Effector memory CD4-positive, alpha-beta T cell (primary cell): ENCODE results near the gene DSCAML1.

Experiments
- DNase-seq, 3 donors: peaks; one replicate each; pipeline ENCODE4 v3.0.0-alpha.2; 2020
- H3K27ac ChIP-seq: 2 replicates; pipeline ENCODE4 v1.7.0; 2013; ENCODE audit warnings: mild to moderate bottlenecking, low read length, moderate library complexity; ENCODE audit not compliant: insufficient read depth, poor library complexity, severe bottlenecking
- H3K27me3 ChIP-seq: replicated peaks from 2 replicates; pipeline ENCODE4 v1.7.0; 2013; ENCODE audit warnings: mild to moderate bottlenecking, low read length; ENCODE audit not compliant: insufficient read depth, control insufficient read depth, poor library complexity, severe bottlenecking
- H3K36me3 ChIP-seq: 2 replicates; pipeline ENCODE4 v1.7.0; 2013; ENCODE audit warnings: mild to moderate bottlenecking, low read length, moderate library complexity; ENCODE audit not compliant: control insufficient read depth, insufficient read depth
- H3K4me1 ChIP-seq: 2 replicates; pipeline ENCODE4 v1.7.0; 2013; ENCODE audit warnings: low read length, mild to moderate bottlenecking; ENCODE audit not compliant: control insufficient read depth, insufficient read depth, poor library complexity, severe bottlenecking
- H3K4me3 ChIP-seq: 2 replicates; pipeline ENCODE4 v1.7.0; 2013; ENCODE audit warnings: low read length, low read depth, mild to moderate bottlenecking; ENCODE audit not compliant: insufficient read depth, poor library complexity, severe bottlenecking
- H3K9me3 ChIP-seq: 2 replicates; pipeline ENCODE4 v1.7.0; 2013; ENCODE audit warnings: mild to moderate bottlenecking, low read length, moderate library complexity; ENCODE audit not compliant: control insufficient read depth

Gene DSCAML1

DNA sequence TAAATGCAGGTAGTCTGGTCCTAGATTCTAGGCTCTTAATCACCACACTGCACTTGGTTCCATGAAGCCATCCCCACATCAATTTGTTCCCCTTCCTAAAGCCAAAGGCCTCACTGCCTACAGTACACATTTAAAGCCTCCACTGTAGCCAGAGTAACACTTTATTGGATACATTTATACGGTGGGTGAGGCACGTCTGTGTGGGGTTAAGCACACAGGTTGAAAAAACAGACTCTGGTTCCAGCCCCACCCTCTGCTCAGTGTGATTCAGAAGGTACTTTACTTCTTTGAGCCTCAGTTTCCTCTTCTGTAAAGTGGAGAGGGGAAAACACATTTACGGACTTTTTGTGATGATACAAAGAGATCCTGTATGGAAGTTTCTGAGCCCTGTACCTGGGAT is 22.5 kb downstream of the DSCAML1 start:
- Histone ChIP-seq H3K27ac (no peak overlapping the region), H3K4me3 (no peak overlapping the region), H3K9me3 (no peaks in the 10 kb centered on the region), H3K36me3 (no peaks in the 10 kb centered on the region), H3K27me3 (no peaks in the 10 kb centered on the region), H3K4me1 (no peaks in the 10 kb centered on the region)
- no peak for DNase-seq

DNA sequence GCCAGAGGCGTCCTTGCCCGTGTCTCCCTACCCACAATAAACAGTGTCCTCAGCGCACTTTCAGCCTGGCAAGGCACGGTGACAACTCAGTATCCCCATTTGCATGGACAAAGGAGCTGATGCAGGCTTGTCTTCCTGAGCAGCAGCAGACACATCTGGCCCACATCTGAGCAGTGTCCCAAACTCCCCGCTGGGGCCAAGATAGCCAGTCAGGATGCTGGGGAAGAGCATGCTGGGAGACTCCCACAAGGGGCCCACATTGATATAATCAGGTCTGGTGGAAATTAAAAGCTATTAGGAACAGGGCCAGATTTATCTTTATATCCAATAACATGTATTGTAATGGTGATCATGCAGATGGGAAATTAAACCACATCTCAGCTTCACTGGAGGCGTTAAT is 24.7 kb downstream of the DSCAML1 start:
- Histone ChIP-seq H3K27me3 (no peaks in the 10 kb centered on the region), H3K4me3 (no peak overlapping the region), H3K4me1 (no peaks in the 10 kb centered on the region), H3K9me3 (no peaks in the 10 kb centered on the region), H3K36me3 (no peaks in the 10 kb centered on the region), H3K27ac (no peak overlapping the region)
- no peak for DNase-seq

DNA sequence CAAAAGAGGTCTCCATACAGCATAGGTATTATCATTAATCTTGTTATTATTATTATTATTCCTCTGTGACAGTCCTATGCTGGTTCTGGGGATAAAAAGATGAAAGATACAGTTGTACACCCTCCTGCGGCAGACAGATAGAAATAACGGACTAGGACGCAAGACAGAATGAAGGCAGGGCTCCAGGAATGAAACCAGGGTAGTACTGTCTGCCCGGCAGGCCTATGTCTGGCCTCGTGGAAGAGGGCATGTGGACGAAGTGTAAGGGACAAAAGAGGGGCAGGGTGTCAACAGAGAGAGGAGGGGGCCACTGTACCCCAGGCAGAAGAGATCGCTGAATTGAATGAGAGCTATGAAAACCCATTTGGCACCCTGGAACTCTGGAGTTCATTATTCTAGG is 25.2 kb downstream of the DSCAML1 start:
- no peak for DNase-seq
- no peaks in the 10 kb centered on the region for H3K9me3 ChIP-seq
- no peak overlapping the region for H3K27ac ChIP-seq

DNA sequence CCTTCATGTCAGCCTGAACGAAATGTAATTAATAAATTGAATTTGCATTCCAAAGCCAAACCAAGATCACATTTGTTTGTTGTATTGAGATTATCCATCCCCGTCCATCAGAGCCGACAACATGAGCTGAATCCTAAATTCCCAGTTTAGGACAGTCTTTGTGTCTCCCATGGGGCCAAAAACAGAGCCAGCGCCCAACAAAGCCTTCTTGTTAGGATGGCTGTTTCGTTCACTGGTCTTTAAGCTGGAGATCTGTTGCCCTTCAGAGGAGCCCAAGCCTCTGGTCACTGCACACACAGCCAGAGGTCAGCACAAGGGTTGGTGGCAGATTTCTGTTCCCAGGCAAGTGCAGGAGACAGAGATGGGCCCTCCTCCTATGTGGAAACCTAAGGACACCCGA is 25.8 kb downstream of the DSCAML1 start:
- Histone ChIP-seq H3K4me1 (no peaks in the 10 kb centered on the region), H3K27ac (no peak overlapping the region), H3K36me3 (no peaks in the 10 kb centered on the region), H3K4me3 (no peak overlapping the region), H3K9me3 (no peaks in the 10 kb centered on the region), H3K27me3 (no peaks in the 10 kb centered on the region)
- DNase-seq: no peak

More for the DNA sequence above, 25.2 kb downstream of the DSCAML1 start:
- H3K4me1 ChIP-seq: no peaks in the 10 kb centered on the region
- H3K4me3 ChIP-seq: no peak overlapping the region
- H3K27me3 ChIP-seq: no peaks in the 10 kb centered on the region
- no peaks in the 10 kb centered on the region for H3K36me3 ChIP-seq

DNA sequence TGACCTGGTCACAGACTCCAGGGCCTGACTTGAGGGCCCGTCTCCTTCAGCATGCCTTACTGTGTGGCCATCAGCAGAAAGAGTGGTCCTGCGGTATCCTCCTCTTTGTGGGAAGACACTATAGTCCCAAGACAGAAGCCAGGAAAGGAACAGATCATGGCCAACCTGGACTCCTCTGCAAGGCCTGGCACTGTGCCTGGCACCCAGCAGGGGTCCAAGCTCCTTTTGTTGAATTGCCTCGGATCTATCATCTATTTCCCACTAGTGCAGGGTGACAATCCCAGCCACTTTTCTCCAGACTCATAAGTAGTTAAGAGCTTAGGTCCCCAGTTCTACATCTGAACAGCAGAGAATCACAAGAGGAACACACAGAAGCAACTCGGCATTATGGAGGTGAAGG is 27.0 kb downstream of the DSCAML1 start:
- no peak overlapping the region for H3K4me3 ChIP-seq
- H3K27me3 ChIP-seq: no peaks in the 10 kb centered on the region
- DNase-seq: no peak
- H3K9me3 ChIP-seq: no peaks in the 10 kb centered on the region
- H3K4me1 ChIP-seq: no peaks in the 10 kb centered on the region
- no peaks in the 10 kb centered on the region for H3K36me3 ChIP-seq
- H3K27ac ChIP-seq: no peak overlapping the region

DNA sequence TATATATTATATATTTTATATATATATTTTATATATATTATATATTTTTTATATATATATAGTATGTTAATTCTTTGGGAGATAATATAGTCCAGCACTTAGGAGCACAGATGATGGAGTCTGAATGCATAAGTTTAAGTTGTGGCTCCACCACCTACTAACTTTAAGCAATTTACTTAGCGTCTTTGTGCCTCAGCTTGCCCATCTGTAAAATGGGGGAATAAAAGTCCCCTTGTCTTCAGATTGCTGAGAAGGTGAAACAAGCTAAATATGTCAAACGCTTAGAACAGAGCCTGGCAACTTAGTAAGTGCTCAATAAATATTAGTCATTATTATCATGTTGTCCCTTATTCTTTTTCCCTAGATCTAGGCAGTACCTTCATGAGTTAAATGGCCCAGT is 27.5 kb downstream of the DSCAML1 start:
- Histone ChIP-seq H3K4me3 (no peak overlapping the region), H3K4me1 (no peaks in the 10 kb centered on the region), H3K36me3 (no peaks in the 10 kb centered on the region), H3K27ac (no peak overlapping the region), H3K9me3 (no peaks in the 10 kb centered on the region), H3K27me3 (no peaks in the 10 kb centered on the region)
- DNase-seq: no peak

DNA sequence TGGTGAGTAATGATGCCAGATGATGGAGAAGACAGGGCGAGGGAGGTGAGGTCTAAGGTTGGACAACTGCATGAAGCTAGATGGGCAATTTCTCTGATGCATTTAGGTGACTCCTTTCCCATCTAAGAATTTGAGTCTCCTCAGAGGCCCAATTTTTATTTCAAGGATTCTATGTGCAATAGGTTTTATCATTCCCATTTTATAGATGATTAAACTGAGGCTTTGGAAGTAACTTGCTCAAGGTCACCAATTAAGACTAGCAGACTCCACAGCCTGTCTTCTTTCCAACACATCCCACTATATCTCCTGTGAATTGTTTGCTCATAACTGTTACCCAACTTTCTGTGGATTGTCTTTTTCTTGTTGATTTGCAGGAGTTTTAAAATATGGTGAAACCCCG is 28.5 kb downstream of the DSCAML1 start:
- Histone ChIP-seq H3K27me3 (no peaks in the 10 kb centered on the region), H3K4me3 (no peak overlapping the region), H3K9me3 (no peaks in the 10 kb centered on the region), H3K4me1 (no peaks in the 10 kb centered on the region), H3K27ac (no peak overlapping the region), H3K36me3 (no peaks in the 10 kb centered on the region)
- DNase-seq: no peak

DNA sequence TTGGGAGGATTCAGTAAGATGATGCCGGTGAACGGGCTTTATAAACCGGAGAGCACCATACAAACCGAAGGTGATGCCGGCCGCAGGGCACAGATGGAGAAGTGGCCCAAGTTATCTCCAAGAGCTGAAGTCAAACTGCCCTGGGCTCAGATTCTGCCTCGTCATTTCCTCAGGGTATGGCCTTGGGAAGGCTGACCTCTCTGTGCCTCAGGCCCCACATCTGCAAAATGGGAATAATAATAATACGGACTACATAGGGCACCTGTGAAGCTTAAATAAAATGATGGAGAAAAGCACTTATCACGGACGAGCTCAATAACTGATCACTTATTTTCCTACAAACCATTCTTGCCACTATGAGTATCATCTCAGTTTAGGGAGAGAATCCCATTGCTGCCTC is 29.9 kb downstream of the DSCAML1 start:
- H3K4me3 ChIP-seq: no peak overlapping the region
- no peaks in the 10 kb centered on the region for H3K36me3 ChIP-seq
- no peaks in the 10 kb centered on the region for H3K27me3 ChIP-seq
- H3K9me3 ChIP-seq: no peaks in the 10 kb centered on the region
- no peak for DNase-seq
- H3K27ac ChIP-seq: no peak overlapping the region
- no peaks in the 10 kb centered on the region for H3K4me1 ChIP-seq

DNA sequence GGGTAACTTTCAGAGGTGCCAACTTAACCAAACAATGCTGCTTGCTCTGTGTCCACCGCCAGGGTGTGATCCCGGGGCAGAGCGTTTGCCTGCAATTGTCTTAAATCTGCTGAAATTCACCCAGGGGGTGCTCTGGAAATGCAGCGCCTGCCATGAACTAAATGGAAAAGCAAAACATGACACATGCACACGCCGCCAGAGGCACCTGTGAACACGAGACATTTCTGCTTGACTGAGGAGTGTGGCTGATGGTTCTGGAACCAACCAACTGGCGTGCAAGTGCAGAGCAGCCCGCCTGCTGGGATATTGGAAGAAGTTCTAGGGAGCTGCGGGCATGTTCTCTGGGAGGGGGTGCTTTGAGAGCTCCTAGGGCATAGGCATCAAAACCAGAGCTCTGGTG is 30.4 kb downstream of the DSCAML1 start:
- Histone ChIP-seq H3K4me3 (no peak overlapping the region), H3K27me3 (no peaks in the 10 kb centered on the region), H3K27ac (no peak overlapping the region), H3K36me3 (no peaks in the 10 kb centered on the region), H3K9me3 (no peaks in the 10 kb centered on the region), H3K4me1 (no peaks in the 10 kb centered on the region)
- DNase-seq: no peak

DNA sequence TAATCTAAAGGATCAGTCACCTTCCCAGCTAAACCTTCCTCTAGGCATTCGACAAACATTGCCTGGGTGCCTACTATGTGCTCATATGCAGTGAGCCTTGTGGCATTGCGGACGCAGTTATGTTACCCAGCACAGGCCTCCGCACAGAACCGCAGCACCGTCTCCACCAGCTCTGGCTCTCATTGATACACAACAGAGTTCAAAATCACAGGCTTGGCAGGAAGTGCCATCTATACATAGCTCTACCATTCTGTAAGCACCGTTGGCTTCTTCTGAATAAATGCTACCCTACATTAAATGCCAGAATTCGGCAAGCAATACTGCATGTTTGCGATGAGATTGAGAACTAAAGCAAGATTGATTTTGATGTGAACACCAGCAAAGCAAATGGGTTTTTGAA is 31.0 kb downstream of the DSCAML1 start:
- H3K27me3 ChIP-seq: no peaks in the 10 kb centered on the region
- H3K27ac ChIP-seq: no peak overlapping the region

DNA sequence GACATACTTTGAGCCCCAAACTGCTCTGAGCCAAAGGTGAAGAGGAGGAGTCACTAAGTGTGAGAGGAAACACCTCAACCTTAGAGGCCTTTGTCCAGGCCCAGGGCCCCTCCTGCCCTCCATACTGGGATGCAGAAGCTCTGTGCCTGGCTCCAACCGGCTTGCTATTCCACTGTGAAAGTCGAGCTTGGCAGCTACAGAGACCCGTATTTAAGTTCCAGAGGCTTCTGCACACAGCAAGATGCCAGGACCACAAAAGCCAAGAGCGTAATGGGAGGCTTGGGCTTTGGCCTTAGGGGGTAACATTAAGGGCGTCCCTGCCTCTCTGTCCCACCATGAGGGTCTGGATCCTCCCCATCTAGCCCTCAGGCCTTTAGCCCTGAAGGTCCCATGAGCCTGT is 31.9 kb downstream of the DSCAML1 start:
- H3K27ac ChIP-seq: no peak overlapping the region
- no peaks in the 10 kb centered on the region for H3K36me3 ChIP-seq

More for the DNA sequence above, 31.0 kb downstream of the DSCAML1 start:
- no peaks in the 10 kb centered on the region for H3K4me1 ChIP-seq
- H3K4me3 ChIP-seq: no peak overlapping the region
- no peaks in the 10 kb centered on the region for H3K9me3 ChIP-seq
- H3K36me3 ChIP-seq: no peaks in the 10 kb centered on the region
- no peak for DNase-seq

More for the DNA sequence above, 31.9 kb downstream of the DSCAML1 start:
- Histone ChIP-seq H3K9me3 (no peaks in the 10 kb centered on the region), H3K27me3 (no peaks in the 10 kb centered on the region), H3K4me3 (no peak overlapping the region), H3K4me1 (no peaks in the 10 kb centered on the region)
- no peak for DNase-seq
